Ammon's horn (tissue), 1 donor: ENCODE data around the gene WWP2.
"Not testable (repeated sequence)": the region's sequence is repeated elsewhere in the genome, so short reads cannot be mapped to it uniquely, and the experiment has no call there.

Experiments
- DNase-seq: peaks from one replicate; pipeline ENCODE4 v3.0.0-alpha.2; 2016; ENCODE audit warnings: low spot score

Gene WWP2

DNA sequence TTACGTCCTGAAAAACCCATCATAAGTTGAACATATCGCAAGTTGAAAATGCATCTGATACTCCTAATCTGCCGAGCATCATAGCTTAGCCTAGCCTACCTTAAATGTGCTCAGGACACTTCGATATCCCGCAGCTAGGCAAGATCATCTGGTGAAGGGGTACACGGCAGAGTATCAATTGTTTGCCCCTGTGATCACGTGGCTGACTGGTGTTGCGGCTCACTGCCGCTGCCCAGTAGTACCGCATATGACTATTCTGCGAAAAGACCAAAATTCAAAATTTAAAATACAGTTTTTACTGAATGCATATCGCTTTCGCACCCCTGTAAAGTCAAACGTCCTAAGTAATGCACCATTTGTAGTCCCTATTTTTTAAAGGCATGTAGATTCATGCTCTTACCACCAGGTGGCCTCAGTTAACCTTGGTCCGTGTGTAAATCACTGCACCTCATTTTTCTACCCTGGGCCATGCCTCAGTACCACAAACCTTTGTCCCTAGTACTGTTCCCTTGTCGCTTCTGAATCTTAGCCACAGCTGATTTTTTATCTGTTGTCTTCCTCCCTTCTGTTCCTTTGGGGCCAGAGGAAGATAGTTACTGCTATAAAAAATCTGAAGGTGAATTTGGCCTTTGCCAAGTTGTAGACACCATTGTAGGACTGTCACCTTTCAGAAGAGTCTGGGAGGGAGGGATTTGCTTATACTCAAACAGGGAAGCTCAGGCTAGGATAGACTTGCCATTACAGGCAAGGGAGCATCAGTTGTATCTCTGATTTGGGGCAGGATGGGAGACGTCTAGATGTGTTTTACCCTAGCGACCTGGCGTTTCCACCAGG, 34.4 kb downstream of the WWP2 start:
- peak; percentile 90 for DNase-seq

DNA sequence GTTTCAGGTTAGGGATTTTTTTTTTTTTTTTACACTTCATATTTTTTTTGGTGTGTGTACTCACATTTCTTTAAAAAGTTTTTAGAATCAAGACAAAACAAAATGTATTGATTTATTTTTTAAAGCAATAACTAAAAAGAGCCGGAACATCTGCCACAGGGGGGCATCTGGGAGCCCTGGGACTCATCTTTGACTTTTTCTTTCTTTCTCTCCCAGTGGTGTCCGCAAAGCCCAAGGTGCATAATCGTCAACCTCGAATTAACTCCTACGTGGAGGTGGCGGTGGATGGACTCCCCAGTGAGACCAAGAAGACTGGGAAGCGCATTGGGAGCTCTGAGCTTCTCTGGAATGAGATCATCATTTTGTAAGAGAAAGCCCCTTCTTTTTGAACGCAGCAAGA, 36.3 kb downstream of the WWP2 start:
- DNase-seq: no peak

DNA sequence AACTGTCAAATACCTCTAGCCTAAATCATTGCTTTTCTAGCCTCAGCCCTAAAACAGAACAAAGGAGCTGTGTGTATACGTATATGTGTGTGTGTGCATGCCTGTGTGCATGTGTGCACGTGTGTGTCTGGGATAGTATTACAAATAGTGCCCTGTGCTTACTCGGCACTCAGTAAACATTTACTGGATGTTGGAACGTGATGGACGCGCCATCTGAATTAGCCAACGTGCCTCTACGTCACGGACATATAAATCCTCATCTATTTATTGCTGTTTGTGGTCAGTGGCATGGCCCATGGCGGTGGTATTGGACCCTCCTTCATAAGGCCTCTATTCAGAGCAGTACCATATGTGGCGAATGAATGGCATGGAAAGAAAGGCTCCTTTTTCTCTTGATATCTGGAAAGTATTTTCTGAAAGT, 37.5 kb downstream of the WWP2 start:
- DNase-seq: no peak

DNA sequence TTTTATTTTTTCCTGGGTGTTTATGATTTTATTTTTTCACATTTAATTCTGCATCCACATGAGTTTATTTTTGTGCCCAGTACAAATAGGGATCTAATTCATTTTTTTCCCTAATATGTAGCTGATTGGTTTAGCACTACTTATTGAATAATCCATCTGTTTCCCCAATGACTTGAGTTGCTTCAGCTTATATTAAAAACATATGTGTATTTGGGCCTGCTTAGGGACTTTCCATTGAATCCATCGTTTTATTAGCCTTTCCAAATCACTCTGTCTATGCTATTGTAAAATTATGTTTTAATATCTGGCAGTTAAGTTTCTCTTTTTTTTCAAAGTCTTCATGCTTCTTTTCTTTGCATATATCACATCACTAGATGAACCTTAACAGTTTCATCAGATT, 42.2 kb downstream of the WWP2 start:
- no peak for DNase-seq

DNA sequence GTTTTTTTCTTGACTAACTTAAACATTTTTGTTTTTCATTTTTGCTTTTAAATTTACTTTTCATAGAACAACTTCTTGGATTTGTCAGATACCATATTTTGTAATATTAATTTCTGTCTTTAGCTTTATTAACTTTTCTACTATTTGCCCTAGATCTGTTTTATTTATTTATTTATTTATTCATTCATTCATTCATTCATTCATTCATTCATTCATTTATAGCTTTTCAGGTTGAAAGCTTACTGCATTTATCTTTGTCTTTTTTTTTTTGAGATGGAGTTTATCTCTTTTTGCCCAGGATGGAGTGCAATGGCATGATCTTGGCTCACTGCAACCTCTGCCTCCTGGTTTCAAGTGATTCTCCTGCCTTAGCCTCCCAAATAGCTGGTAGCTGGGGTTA, 44.6 kb downstream of the WWP2 start:
- not testable (repeated sequence) for DNase-seq

DNA sequence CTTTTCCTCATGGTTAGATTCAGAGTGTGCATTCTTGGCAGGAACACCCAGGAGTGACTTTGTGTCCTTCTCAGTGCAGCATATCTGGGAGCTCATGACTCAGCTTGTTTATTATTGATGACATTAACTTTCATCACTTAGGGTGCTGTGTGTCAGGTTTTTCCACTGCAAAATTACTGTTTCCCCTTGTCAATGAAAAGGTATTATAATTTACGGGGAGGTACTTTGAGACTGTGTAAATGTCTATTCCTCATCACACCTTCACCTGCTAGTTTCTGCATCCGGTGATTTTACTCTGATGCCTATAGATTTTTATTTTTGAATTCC, 50.5 kb downstream of the WWP2 start:
- no peak for DNase-seq

DNA sequence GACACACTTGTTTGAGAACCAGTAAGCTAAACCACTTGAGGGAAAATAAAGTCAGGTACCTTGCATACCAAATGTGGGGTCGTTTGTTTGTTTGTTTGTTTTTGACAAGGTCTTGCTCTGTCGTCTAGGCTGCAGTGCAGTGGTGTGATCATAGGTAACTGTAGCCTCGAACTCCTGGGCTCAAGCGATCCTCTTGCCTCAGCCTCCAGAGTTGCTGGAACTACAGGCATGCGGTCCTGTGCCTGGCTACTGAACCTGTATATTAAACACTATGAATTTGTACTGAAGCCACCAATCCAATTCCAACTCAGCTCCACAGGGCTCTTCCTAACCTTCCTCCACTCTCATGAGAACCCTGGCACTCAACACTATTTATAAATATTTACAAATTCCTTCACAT, 51.9 kb downstream of the WWP2 start:
- no peak for DNase-seq

DNA sequence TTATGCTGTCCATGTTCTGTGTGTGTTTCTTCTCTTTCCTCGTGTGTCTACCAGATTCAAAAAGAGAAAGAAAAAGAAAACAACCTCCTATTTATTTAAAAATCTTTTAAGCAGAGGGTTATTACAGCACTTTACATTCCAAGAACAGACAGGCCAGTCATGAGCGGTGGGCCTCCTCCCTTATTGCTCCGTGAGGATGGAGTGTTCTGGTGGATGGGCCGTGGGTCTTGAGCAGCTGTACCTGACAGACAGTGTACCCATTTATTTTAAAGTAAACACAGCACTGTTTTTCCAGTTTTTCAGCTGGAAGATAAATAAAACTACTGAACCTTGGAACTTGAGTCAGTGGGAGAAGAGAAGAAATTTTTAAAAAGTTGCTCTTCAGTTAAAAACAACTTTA, 52.4 kb downstream of the WWP2 start:
- DNase-seq: no peak

DNA sequence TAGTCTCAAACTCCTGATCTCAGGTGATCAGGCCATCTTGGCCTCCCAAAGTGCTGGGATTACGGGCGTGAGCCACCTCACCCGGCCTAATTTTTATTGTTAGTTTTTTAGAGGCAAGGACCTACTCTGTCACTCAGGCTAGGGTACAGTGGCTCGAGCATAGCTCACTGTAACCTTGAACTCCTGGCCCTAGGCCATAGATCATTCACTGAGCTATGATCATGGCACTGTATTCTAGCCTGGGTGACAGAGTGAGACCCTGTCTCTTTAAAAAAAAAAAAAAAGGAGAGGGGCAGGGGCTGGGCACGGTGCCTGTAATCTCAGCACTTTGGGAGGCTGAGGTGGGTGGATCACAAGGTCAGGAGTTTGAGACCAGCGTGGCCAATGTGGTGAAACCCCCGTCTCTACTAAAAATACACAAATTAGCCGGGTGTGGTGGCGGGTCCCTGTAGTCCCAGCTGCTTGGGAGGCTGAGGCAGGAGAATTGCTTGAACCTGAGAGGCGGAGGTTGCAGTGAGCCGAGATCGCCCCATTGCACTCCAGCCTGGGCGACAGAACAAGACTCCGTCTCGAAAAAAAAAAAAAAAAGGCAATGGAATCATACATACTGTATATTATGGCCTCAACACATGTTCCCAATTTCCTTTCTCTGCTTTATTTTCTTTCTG, 53.2 kb downstream of the WWP2 start:
- not testable (repeated sequence) for DNase-seq

DNA sequence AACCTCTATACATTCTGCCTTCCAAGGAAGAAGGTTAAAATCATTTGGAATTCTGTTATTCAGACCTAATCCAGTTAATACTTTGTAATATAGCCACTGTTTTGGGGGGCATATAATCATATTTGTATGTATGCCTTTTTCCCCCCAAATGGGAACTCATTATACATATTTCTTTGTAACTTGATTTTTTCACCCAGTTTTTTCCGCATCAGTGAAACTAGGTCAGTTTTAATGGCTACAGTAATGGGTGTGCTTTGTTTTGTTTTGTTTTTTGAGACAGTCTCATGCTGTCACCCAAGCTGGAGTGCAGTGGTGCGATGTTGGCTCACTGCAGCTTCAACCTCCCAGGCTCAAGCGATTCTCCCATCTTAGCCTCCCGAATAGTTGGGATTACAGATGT, 54.9 kb downstream of the WWP2 start:
- DNase-seq: no peak

DNA sequence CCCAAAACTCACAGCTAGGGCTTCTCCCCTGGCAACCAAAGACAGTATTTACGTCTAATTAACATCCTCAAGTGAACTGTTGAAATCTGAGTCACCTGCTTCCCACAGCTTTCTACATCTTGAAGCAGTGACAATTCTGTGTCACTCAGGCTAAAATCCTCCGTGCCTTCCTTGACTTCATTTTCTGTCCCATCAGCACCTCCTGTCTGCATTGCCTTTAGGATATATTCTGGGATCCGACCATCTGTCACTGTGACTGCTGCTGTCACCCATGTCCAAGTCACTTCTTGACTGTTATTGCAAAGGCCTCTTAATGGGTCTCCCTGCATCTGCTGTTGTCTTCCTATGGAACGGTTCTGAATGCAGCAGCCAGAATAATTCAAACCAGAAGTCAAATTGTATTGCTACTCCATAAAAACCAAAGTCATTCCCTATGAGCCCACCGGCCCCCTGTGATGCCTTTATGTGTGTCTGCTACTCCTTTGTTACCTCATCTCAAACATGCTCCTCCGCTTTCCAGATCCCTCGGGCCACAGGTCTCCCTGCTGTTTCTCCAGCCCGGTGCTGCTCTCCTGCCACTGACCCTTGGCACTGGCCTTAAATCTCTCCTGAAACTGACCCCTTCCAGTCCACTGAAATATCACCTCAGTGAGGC, 56.9 kb downstream of the WWP2 start:
- no peak for DNase-seq

DNA sequence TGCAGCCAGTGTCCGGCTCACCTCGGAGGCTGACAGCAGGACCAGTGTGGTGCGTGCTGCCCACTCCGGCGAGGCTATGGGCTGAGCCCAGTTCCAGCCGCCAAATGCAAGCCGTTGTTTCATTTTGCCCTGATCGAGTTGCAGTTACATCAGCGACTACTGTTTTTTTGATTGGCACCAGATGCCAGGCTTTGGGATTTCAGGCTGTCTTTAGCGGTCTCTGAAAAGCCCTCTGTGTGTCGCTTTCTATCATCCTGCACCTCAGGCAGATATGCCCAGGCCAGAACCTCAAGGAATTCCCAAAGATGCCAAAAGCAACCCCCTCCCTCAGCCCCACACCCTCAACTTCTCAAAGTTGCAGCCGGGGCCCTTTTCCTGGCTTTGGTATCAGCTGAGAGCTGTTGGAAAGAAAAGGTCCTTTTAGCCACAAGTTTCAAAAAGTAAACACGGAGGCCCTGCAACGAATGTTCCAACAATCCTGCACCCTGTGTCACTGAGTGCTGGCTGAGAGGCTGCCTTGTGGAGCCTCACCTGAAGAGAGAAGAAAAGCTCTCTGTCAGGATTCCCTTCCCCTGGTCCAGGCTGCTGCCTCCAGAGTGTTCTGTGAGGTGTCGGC, 58.9 kb downstream of the WWP2 start:
- peak; percentile 73 for DNase-seq

DNA sequence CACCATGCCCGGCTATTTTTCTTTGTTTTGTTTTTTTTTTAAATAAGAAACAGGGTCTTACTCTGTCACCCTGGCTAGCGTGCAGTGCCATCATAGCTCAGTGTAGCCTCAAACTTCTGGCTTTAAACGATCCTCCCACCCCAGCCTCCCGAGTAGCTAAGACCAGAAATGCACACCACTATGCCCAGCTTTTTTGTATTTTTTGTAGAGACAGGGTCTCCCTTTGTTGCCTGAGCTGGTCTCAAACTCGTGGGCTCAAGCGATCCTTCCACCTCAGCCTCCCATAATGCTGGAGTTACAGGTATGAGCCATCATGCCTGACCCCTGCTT, 59.7 kb downstream of the WWP2 start:
- no peak for DNase-seq

DNA sequence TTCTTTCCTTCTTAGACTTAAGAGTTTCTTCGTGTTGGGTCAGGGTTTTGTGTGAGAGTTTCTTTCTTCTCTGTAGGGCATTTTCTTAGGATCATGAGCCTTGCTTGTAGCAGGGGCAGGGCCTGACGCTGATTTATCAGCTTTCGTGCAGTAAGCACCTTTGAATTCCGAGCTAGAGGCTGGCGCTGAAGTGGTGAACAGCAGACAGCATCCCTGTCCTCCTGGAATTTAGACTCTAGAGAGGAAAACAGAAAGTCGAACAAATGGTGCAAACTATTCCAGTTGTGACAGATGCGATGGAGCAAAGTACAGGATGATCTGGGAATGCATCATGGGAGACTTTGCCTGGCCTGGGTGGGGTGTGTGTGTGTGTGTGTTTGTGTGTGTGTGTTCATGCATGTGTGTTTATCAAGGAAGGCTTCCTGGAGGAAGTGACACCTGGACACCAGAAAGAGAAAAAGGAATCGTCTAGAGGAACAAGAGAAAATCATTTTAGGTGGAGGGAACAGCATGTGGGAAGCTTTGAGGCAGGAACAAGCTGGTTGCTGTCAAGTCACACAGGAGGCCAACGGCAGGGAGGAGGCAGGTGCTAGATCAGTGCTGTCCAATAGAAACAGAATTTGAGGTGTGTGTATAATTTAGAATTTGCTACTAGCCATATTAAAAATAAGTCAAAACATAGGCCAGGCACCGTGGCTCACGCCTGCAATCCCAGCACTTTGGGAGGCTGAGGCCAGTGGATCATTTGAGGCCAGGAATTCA, 60.2 kb downstream of the WWP2 start:
- DNase-seq: no peak

DNA sequence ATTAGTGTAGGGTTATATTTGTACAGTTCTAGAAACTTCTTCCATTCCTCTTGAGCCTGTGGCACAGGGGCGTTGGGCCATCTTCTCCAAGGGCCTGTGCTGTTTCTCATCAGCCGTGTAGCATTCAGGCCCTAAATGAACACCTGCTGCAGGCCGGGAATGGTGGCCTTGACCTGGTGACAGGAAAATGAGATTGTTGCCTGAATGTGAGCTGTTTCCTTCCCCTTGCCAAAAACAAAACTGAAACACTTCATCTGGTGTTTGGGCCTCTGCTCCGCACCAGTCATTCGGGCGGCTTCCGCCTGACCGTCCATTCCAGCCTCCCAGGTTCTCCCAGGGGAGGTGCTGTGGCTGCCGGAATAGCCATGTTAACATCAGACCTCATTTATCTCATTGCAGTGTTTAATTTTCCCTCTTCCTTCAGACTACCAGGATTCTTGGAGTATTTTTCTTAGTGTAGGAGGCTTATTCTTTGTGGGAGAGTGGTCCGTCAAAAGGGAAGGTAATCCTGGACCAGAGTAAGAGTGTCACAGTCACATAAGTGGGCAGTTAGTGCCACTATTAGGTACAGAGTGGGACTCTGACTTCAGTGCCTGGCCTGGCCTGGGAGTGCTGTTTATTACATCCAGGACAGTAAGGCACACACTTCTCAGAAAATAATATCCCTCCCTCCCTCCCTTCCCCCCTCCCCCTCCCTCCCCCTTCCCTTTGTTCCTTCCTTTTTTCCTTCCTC, 61.9 kb downstream of the WWP2 start:
- DNase-seq: no peak

DNA sequence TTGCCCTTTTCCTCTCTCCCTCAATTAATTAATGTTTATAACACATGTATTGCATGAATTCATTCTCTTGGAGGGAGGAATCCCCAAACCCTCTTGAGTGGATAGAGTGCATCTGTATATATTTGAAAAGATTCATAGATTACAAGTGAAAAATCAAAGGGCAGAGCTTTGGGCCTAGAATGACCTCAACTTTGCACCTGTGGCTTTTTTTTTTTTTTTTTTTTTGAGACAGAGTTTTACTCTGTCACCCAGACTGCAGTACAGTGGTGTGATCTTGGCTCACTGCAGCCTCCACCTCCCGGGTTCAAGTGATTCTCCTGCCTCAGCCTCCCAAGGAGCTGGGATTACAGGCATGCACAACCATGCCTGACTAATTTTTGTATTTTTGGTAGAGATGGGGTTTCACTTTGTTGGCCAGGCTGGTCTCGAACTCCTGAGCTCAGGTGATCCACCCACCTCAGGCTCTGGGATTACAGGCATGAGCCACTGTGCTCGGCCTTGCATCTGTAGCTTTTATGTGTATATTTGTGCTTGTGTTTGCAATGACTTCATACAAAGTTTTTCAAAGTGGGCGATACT, 62.5 kb downstream of the WWP2 start:
- not testable (repeated sequence) for DNase-seq

DNA sequence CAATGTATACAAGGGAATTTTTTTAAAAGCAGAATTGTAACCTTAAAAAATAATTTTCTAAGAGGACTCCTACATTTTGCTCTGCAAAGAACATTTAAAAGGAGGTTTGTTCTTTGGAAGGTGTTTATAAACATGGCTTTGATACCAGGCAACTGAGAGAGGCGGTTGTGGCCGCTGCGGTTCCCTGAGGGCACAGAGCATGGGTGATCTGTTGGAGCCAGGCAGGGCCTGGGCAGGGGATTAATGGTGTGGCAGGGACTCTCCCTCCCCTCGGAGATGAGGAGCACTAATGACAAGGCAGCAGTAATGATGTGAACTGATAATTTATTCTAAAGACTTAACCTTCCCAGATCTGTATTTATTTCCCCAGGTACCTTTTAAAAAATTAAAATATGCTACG, 65.4 kb downstream of the WWP2 start:
- no peak for DNase-seq

DNA sequence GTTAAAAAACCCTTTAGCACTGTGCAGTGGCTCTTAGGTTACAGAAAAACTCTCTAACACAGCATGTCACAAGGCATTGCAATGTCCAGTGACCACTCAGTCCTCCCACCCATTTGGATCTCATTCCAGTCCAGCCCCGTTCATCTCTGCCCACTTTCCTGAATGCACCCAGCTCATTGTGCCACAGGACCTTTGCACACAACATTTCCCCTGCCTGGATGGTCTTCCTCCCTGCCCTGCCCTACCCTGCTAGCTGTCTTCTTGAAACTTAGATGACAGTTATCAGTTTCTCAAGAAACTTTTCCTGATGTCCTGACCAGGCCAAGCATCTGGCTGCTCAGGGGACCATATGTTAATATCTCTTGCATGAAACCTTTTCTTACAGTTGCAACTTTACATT, 67.2 kb downstream of the WWP2 start:
- DNase-seq: no peak

DNA sequence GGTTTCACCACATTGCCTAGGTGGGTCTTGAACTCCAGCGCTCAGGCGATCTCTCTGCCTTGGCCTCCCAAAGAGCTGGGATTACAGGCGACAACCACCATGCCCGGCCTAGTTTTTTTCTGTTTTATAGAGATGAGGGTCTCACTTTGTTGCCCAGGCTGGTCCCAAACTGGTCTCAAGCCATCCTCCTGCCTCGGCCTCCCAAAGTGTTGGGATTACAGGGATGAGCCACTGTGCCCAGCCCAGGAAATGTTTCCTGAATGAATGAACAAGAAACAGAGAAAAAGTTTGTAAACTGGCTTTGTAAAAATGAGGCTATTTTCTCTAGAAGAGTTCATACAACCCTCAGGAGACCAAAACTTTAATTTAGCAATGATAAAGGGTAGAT, 68.0 kb downstream of the WWP2 start:
- DNase-seq: no peak

DNA sequence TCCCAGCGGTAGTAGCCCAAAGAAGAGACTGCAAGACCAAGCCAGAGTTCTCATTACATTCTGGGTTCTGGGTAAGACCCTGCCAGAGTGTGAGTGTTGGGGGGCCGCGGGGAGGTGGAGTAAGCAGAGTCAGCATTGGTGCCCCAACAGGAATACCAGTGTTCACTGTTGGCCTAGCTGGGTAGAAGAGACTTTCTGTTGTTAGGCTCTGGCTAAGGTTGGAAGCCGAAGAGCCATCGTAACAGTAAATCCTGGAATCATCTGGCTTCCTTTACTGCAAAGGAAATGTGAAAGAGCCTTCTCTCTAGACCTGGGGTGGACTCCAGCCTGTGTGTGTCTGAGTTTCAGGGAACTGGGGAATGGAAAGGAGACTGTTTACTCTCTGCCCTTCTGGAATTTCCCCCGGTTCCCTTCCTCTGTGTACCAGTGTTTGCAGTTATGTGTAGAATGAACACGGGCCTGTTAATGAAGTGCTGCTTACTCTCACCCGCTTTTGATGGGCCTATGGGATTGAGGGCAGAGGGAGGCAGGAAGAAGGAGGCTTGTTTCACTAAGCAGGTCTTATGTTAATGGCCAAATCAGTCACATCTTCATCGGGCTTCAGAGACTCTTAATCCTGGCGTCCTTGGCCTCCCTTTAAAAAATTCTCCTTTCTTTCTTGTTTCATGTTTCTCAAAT, 68.5 kb downstream of the WWP2 start:
- DNase-seq: no peak
